A673 (cell line): ENCODE measurements around the gene RBBP6.

ENCODE experiments used
- EZH2 ChIP-seq: fragments of 200-600 bp; sonication (generic); IDR thresholded peaks from 2 replicates; pipeline ENCODE4 v1.6.1; 2017; ENCODE audit warnings: borderline replicate concordance, low read depth, mild to moderate bottlenecking, mixed read lengths, antibody characterized with exemption, low read length; ENCODE audit not compliant: poor library complexity, severe bottlenecking
- TF ChIP-seq, protein P1 (sequence below): fragments of 300-800, 200-600 bp; sonication (generic); conservative IDR thresholded peaks from 2 replicates; pipeline ENCODE4 v1.5.1; 2017; ENCODE audit warnings: low read depth, mild to moderate bottlenecking, antibody characterized with exemption, low read length, moderate library complexity, mixed read lengths

DNA sequence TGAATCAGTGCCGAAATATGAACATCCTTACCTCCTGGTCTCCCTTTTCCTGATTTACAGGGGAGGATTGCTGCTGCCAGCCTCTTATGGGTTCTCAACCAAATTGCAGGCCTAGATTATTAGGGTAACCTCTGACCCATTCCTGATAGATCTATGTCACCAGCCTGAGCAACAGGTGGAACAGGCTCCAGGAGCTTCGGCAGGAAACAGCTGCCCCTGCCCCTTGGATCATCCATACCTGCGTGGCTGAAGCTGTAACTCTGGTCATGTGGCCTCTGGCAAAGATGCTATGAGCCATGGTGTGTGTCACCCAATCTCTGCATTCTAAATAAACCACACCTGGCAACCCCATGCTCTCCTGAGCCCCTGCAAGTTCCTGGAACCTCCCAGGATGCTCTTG lies 18.4 kb upstream of the RBBP6 start:
- TF ChIP-seq, protein P1, sequence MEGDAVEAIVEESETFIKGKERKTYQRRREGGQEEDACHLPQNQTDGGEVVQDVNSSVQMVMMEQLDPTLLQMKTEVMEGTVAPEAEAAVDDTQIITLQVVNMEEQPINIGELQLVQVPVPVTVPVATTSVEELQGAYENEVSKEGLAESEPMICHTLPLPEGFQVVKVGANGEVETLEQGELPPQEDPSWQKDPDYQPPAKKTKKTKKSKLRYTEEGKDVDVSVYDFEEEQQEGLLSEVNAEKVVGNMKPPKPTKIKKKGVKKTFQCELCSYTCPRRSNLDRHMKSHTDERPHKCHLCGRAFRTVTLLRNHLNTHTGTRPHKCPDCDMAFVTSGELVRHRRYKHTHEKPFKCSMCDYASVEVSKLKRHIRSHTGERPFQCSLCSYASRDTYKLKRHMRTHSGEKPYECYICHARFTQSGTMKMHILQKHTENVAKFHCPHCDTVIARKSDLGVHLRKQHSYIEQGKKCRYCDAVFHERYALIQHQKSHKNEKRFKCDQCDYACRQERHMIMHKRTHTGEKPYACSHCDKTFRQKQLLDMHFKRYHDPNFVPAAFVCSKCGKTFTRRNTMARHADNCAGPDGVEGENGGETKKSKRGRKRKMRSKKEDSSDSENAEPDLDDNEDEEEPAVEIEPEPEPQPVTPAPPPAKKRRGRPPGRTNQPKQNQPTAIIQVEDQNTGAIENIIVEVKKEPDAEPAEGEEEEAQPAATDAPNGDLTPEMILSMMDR: no peak
- no peak for TF ChIP-seq EZH2
